Urinary bladder (tissue), 4 donors: ENCODE data around the gene OGG1. TPM values are rescaled to one million over a fixed set of nuclear protein-coding genes. Genes with fewer than 3 reads are reported as not detected.

Experiments
- DNase-seq: peaks from one replicate; pipeline ENCODE4 v3.0.0-alpha.2; 2015; ENCODE audit errors: extremely low spot score
- H3K27ac ChIP-seq: one replicate; pipeline ENCODE4 v1.5.1; 2013; ENCODE audit warnings: low read depth, mild to moderate bottlenecking, moderate library complexity
- H3K36me3 ChIP-seq: one replicate; pipeline ENCODE4 v1.6.1; 2013; ENCODE audit warnings: mild to moderate bottlenecking, moderate library complexity; ENCODE audit not compliant: insufficient read depth
- H3K4me1 ChIP-seq: one replicate; pipeline ENCODE4 v1.6.1; 2013; ENCODE audit warnings: mild to moderate bottlenecking, moderate library complexity; ENCODE audit not compliant: insufficient read depth
- H3K4me3 ChIP-seq: one replicate; pipeline ENCODE4 v1.5.1; 2013; ENCODE audit warnings: low read depth, low read length
- WGBS: extraction: QIAGEN DNeasy Blood & Tissue Kit; methylation state at CpG from one replicate; pipeline ENCODE4 v1.1.7; 2013; 5-methylcytosine and 5-hydroxymethylcytosine counted together
- polyA plus RNA-seq: library from polyadenylated mRNA; stranded (reverse); fragments of 200-250 nt; gene quantifications from one replicate; pipeline ENCODE4 v1.2.3, GENCODE V29; 2013
- total RNA-seq: library from RNA; depleted of rRNA; stranded (reverse); fragments of >200 nt; gene quantifications from one replicate; pipeline ENCODE4 v1.2.3, GENCODE V29; 2014
- donor health status: healthy with polysubstance abuse.
- donor health status: healthy.

Gene OGG1
- total and polyA plus RNA-seq, 2 donors = 23.7 to 32.1 TPM

GRCh38 chr3:9778143-9779074, 28.7 kb downstream of the OGG1 start:
- DNase-seq = no peak
- Histone ChIP-seq H3K36me3 (peaks cover 3% of the 10 kb centered on the region), H3K4me3 (no peak overlapping the region), H3K27ac (no peak overlapping the region), H3K4me1 (no peaks in the 10 kb centered on the region)
- 76% methylated on average over 5 of the region's 5 CpGs for WGBS

DNA sequence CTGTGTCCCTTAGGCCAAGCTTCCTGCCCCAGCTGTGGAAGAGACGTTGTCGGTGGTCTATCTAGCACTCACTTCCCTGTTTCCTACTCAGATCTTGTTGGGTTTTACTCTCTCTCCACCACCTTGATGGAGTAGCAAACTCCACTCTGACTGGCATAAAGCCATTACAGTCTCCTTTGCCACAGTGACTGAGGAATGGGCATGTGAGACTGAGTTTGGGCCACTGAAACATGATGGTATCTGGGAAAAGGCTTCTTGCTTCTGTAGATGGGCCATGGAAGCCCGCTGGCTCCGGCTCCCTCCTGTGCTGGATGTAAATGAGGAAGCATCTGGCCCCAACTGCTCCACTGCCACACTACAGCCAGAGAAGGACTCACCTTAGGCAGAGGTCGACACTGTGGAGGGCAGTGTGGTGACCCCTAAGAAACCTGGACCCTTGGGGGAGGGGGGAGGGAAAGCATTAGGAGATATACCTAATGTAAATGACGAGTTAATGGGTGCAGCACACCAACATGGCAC, 29.4 kb downstream of the OGG1 start:
- no peaks in the 10 kb centered on the region for H3K4me1 ChIP-seq
- H3K36me3 ChIP-seq = peaks cover 3% of the 10 kb centered on the region
- DNase-seq = no peak
- WGBS = 82% methylated on average over 6 of the region's 6 CpGs
- no peak overlapping the region for H3K4me3 ChIP-seq
- H3K27ac ChIP-seq = no peak overlapping the region

GRCh38 chr3:9779721-9780457, 30.1 kb downstream of the OGG1 start:
- no peak overlapping the region for H3K4me3 ChIP-seq
- peaks cover 3% of the 10 kb centered on the region for H3K36me3 ChIP-seq
- WGBS = 80% methylated on average over 8 of the region's 8 CpGs
- DNase-seq = no peak
- no peaks in the 10 kb centered on the region for H3K4me1 ChIP-seq
- no peak overlapping the region for H3K27ac ChIP-seq

DNA sequence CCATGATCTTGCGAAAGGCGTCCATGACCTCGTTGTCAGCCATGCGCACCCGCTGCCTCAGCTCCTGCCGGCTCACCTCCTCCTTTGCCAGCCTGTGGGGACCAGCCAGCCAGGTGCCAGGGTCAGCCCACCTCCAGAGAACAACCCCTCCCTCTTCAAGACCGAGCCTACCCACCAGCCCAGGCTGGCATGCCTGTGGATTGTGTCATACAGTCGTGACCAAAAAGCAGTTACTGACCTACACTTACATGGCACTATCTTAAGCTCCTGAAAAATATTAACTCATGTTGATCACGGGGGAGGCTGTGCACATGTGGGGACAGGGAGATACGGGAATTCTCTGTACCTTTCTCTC, 30.7 kb downstream of the OGG1 start:
- H3K4me1 ChIP-seq = no peaks in the 10 kb centered on the region
- DNase-seq = no peak
- no peak overlapping the region for H3K4me3 ChIP-seq
- peaks cover 4% of the 10 kb centered on the region for H3K36me3 ChIP-seq
- WGBS = 85% methylated on average over 10 of the region's 10 CpGs
- H3K27ac ChIP-seq = peak overlapping the region; percentile 3

GRCh38 chr3:9780910-9781309, 31.2 kb downstream of the OGG1 start:
- DNase-seq = no peak
- H3K4me3 ChIP-seq = no peak overlapping the region
- no peak overlapping the region for H3K27ac ChIP-seq
- H3K4me1 ChIP-seq = no peaks in the 10 kb centered on the region
- H3K36me3 ChIP-seq = peaks cover 5% of the 10 kb centered on the region
- WGBS = 89% methylated on average over 4 of the region's 4 CpGs

- H3K27ac ChIP-seq = no peak overlapping the region
- H3K36me3 ChIP-seq = peaks cover 5% of the 10 kb centered on the region
- no peak for DNase-seq
- no peak overlapping the region for H3K4me3 ChIP-seq
- H3K4me1 ChIP-seq = no peaks in the 10 kb centered on the region
- WGBS = 88% methylated on average over 1 of the region's 1 CpG
These were observed 31.8 kb downstream of the OGG1 start for GRCh38 chr3:9781551-9781950.

- Histone ChIP-seq H3K4me3 (no peak overlapping the region), H3K36me3 (peaks cover 6% of the 10 kb centered on the region), H3K4me1 (no peaks in the 10 kb centered on the region), H3K27ac (no peak overlapping the region)
- 77% methylated on average over 3 of the region's 3 CpGs for WGBS
- no peak for DNase-seq
These were observed 32.3 kb downstream of the OGG1 start for GRCh38 chr3:9781978-9782603.

- WGBS = 64% methylated on average over 3 of the region's 3 CpGs
- no peak overlapping the region for H3K27ac ChIP-seq
- no peak for DNase-seq
- H3K4me1 ChIP-seq = no peaks in the 10 kb centered on the region
- H3K4me3 ChIP-seq = no peak overlapping the region
- peaks cover 9% of the 10 kb centered on the region for H3K36me3 ChIP-seq
These were observed 33.0 kb downstream of the OGG1 start for GRCh38 chr3:9782770-9783169.

GRCh38 chr3:9783954-9784353, 34.2 kb downstream of the OGG1 start:
- DNase-seq = no peak
- Histone ChIP-seq H3K27ac (no peak overlapping the region), H3K36me3 (peaks cover 9% of the 10 kb centered on the region), H3K4me3 (no peak overlapping the region), H3K4me1 (no peaks in the 10 kb centered on the region)
- WGBS = 91% methylated on average over 14 of the region's 14 CpGs

GRCh38 chr3:9784965-9785364, 35.2 kb downstream of the OGG1 start:
- no peak for DNase-seq
- peaks cover 10% of the 10 kb centered on the region for H3K36me3 ChIP-seq
- no peak overlapping the region for H3K27ac ChIP-seq
- no peaks in the 10 kb centered on the region for H3K4me1 ChIP-seq
- no peak overlapping the region for H3K4me3 ChIP-seq
- WGBS = 95% methylated on average over 4 of the region's 4 CpGs

- Histone ChIP-seq H3K4me1 (no peaks in the 10 kb centered on the region), H3K4me3 (no peak overlapping the region), H3K36me3 (peaks cover 10% of the 10 kb centered on the region), H3K27ac (no peak overlapping the region)
- 76% methylated on average over 7 of the region's 7 CpGs for WGBS
- no peak for DNase-seq
These were observed 35.9 kb downstream of the OGG1 start for GRCh38 chr3:9785602-9786001.

DNA sequence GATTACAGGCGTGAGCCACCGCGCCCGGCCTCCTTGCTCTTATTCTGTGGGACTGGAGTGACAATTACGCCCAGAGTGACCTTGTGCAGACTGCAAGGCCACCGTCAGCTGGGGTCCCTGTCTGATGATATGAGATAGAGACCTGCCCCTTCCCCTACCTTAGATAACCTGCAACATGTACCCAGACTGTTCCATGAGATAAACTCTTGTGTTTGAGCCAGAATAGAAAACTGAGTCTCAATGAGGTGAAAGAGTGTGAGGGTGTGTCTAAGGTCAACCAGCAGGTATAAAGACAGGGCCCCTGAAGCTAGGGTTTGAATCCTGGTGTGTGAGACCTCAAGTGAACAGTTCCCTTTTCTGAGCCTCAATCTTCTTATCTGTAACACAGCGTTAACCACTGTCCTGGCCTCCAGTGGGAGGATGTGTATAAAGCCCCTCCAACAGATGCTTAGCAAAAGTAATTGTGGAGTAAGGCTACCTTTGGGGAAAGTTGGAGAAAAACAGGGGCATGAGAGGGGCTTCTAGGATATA, 36.5 kb downstream of the OGG1 start:
- Histone ChIP-seq H3K4me3 (no peak overlapping the region), H3K27ac (no peak overlapping the region), H3K4me1 (no peaks in the 10 kb centered on the region), H3K36me3 (peaks cover 7% of the 10 kb centered on the region)
- whole genome bisulfite sequencing = 89% methylated on average over 7 of the region's 7 CpGs
- DNase-seq = no peak

GRCh38 chr3:9786825-9787669, 37.3 kb downstream of the OGG1 start:
- 93% methylated on average over 13 of the region's 13 CpGs for WGBS
- Histone ChIP-seq H3K27ac (no peak overlapping the region), H3K36me3 (peaks cover 7% of the 10 kb centered on the region), H3K4me3 (no peak overlapping the region), H3K4me1 (no peaks in the 10 kb centered on the region)
- DNase-seq = no peak
